ENCODE results near the gene ACTR10.

ACTR10 gene

DNA sequence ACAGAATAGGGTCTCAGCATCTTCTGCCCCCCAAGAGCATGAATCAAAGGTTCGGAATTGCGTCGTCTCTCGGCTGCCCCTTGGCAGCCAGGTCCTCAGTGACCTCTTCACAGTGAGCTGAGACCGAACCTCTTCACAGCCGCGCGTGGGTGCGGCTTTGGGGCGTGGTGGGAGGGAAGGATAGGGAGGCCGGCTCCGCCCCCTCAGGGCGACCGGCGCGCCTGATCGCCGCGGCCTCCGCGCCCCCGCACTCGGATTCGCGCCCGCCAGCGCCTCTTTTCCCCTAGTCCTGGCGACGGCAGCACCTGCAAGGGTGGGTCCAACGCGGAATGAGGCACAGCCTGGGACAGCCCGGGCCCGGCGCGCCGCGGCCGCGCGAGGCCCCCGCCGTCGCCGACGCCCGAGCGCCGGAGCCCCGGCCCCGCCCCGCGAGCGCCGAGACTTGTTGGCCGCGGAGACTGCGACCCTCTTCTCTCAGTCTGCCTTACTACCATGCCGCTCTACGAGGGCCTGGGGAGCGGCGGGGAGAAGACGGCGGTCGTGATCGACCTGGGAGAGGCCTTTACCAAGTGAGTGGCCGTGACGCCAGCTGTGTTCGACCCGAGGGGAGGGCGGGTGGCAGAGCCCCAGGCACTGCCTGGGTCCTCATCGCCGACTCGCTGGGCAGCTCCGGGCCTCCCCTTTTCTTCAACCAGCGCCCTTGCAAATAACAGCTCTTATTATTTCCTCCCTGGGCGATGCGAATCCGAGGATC is at the start of gene ACTR10:
Gene ACTR10 (plus strand): TSS at position 424 of the 754 bp plus-strand sequence. CDS start 69 bp downstream, at position 493.
- peak; percentile 96 for DNase-seq (ENCODE audit: low spot score)

DNA sequence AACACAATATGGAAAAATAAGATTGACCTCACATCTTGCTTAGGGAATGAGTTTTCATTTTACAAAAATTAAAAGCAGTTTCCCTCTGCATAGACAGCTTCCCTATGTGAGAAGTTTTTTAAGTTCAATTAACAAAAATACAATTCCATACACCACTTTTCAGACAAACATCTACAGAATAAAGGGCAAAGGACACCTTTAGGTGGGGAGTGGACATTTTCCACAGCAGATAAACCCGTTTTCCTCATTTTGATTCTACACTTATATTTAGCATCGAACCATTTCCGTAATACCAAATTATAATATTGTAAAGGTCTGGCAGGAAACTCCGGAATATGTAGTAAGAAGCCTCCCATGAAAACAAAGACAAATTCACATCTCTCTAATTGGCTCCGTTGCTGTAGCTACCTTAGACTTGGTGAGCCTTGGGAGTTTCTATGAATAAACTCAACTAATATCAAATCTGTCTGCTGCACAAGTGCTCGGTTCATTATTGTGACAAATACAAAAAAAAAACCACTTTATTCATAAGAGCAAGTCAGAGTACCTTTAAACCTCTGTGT is 49.6 kb upstream of the ACTR10 start:
- no peak for DNase-seq (ENCODE audit: low spot score)

DNA sequence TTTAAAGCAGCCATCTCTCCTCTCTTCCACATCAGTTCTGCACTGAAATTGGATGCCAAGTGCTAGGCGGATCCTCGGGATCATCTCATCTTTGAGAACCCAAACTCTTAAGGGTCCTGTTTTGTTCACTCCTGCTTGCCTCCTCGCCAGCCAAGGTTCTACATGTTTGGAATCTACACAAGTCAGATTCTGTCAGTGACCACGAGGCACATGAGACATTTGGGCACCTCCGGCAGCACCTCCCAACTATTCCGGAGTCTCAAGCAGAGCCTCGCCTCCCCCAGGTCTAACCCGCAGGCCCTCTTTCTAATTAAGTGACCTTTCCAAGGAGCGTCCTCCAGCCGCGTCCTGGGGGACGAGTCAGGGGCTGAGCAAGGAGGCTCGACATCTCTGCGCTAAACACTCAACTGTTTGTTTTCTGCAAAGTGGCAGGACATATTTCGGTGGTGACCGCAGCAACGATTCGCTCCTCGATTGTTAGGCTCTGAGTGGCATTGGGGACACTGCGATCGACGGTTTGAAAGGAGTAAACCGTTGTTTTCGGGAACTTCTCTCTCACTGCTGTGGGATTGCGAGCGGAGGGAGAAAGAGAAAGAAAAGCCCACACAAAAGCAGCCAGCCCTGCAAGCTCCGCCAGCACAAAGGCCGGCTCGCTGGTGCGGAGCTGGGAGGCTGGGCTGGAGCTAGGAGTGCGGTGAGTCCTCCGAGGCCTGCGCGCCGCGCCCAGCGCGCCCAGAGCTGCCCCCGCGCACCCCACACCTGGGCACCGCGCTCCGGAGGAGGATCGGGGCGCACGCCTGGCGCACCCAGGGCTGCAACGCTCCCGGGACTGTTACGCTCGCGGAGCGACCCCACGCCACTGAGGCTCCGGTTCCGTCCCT is 48.6 kb upstream of the ACTR10 start:
- DNase-seq (ENCODE audit: low spot score), result peak; percentile 50

DNA sequence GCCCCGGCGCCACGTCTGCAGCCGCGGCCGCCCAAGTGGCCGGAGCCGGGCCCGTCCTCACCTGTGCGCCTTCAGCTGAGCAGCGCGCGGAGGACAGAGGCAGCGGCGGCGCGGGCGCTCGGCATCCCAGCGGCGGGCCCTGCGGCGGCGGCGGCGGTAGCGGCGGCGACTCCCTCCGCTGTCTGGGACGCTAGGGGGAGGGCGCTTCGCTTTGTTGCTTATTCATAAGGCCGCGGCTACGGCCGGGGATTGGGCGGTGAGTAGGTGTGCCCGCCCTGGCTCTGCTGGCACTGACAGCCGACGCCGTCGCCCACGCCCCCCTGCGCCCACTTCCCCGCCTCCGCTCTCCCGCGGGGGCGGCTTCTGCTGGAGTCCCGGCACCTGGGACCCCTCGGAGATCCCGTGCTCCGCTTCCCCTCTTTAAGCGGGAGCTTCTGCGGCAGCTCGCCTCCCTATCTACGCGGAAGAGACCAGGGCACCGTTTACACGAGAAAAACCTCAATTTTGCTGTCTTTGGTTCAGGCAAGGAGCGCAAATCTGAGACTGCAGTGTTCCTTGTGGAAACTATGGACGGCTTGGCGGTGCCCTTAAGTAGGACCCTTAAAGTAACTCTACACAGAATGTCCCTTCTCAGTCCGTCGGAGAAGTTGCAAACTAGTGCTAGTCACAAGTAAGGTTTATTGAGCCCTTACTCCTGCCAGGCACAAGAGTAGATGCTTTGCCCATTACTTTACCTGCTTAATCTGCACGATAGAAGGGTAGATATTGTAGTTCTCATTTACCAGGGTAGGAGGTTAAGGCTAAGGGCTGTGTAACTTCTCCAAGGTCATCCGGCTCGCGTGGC is 47.7 kb upstream of the ACTR10 start, which contains the start of gene ARMH4:
Gene ARMH4 (minus strand): TSS at position 200 of the 844 bp plus-strand sequence. CDS start 12,855 bp downstream, outside the sequence.
- DNase-seq (ENCODE audit: low spot score), result peak; percentile 93

DNA sequence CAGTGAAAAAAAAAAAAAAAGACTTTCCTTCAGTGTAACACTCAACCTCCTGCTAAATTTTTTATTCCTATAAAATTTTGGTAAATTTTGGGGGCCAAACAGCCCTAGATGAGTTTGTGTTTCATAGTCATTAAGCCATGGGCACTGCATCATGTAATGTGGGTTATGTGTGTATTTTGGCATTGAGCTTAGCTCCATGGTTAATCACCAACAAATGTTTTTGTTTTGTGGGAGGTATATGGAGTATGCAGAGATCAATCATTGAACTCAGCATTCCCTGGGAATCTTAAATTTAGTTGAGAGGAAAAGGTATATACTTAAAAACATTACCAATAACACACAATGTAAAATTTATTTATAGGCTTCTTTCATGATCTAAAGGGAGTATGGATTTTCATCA is 39.4 kb upstream of the ACTR10 start:
- no peak for DNase-seq (ENCODE audit: low spot score)

DNA sequence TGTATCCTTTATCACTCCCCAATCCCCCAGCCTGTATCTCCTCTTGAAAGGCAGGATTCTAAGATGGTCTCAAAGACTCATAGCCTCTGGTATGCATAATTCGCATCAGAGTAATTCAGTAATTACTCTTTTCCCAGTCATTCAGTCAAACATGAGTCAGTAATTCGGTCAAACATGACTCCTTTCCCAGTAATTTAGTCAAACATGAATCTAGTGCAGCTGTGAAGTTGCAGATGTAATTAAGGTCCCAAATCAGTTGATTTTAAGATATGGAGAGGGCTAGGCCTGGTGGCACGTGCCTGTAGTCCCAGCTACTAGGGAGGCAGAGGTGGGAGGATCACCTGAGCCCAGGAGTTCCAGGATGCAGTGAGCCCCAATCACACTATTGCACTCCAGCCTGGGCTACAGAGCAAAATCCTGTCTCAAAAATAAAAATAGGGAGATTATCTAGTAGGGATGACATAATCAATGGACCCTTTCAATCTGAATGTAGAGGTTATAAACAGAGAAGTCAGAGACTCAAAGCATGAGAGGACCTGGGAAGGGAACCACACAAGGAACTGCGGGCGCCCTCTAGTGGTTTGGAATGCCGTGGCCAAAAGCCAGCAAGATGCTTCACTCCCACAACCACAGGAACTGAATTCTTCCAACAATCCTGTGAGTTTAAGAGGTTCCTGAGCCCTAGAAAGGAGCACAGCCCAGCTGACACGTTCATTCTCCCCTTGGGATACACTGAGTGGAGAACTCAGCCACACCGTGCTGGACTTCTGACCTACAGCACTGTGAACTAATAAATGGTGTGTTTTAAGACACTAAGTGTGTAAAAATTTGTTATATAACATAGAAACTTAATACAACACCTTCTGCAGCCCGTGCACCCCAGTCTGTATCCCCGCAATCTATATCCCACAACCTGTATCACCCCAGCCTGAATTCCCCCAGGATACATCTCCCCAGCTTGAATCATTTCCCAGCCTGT is 33.7 kb upstream of the ACTR10 start:
- DNase-seq (ENCODE audit: low spot score), result peak; percentile 82

DNA sequence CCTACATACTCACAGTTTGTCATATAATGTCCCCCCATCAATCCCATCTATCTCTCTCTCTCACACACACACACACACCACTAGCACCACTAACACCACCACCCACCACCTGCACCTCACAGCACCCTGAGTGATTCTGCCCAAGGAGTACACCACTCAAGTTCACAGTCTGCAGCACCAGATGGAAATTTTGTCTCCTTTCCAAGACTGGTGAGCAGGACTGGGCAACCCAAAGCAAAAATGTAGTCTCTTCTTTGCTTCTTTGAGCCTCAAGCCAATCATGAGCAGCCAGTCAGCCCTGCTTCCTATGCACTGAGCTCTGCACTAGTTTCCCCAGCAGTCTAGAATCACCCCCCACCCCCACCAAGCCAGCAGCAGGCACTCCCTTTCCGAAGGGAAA is 32.9 kb upstream of the ACTR10 start:
- DNase-seq (ENCODE audit: low spot score), result peak; percentile 5

DNA sequence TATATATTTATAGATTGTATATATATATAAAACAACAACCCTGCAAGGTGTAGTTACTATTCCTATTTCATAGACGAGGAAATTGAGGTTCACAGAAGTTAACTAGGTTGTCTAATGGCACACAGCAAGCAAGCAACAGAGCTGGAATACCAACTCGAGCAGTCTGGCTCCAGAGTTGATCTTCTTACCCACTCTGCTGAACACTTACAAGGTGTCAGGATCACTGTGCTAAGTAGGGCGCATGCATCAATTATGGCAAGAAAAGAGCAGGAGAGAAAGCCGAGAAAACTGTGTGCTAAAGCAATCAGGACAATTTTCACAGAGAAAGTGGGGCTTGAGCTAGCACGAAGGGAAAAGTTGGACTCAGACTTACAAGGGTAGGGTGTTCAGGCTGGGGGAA is 32.1 kb upstream of the ACTR10 start:
- no peak for DNase-seq (ENCODE audit: low spot score)

DNA sequence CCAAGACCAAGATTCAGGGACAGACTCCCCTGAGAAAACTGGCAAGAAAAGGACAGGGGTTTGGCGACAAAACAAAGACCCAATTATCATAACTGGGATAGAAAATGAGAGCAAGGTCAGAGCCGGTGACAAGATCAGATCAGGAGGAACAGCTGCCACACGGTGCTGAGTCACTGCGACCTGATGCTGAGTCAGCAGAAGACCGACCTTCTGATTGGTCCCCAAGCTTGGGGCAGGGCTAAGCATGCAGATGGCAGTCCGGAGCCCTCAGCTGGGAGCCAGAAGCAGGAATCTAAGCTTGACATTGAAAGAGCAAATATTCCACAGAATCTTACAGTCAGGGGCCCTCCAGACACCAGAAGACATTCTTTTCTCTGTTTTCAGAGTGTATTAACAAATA is 28.9 kb upstream of the ACTR10 start:
- peak; percentile 92 for DNase-seq (ENCODE audit: low spot score)

DNA sequence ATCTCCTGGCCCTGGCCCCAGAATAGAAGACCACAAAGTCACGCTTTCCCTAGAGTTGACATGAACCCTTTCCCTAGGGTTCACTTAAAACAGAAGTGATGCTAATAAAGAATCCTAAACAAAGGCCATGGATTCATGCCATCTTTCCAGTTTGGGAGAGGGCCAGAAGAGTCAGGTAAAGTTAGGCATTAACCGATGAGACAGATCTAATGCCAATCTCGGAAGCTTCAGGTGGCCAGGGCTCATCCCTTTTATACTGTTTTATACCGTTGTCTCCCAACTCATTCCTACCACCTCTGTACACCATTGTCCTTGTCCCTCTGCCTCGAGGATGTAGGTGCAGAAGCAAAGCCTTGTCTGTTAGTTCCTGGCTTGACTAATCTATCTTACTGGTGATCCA is 22.8 kb upstream of the ACTR10 start:
- no peak for DNase-seq (ENCODE audit: low spot score)

DNA sequence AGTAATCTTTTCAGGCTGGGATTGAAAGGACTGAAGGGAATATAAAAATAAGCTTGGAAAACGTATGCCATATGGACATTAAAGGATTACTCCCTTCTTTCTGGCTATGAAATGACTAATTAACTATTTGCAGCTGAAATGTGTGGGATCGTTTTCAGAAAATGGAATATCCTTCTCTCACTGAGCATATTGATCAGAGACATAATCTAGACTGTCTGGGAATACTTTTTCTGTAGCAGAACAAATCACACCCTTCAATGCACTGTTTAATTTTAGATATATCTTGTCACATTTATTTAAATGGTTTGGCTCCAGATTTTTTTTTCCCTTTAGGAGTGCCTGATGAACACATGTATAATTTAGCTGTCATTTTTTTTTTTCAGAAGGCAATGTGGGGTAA is 10.8 kb upstream of the ACTR10 start:
- DNase-seq (ENCODE audit: low spot score), result no peak

DNA sequence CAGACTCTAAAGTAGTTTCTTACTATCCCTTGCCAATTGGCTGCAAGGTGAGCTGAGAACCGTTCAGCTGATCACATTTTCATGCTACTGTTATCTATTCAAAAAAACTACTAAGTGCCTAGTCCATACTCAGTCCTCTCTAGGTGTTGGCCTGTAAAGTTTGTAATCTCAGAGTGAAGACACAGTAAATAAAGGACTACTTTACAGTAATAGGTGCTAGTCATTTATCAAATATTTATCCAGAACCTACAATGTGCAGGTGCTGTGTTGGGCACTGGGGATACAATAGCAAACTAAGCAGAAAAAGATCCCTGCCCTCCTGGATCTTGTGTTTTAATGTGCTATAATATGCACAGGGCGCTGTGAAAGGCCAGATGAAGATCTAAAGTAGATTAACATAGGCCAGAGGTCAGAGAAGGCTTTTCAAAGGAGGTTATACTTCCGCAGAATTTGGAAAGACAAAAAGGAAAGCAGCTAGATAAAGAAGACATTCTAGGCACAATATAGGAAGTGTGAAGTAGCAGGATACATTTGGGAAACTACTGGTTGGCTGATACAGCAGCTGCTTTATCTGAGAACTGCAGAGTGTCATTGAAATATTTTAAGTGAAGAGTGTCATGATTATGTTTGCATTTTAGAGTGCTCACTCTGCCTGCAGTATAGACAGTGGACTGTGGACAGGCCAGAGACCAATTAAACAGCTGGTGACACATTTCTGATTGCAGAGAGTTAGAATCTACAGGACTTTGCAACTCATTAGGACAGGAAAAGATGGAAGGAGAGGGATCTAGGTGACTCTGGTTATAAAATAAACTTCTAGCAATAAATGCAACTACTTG is 8.0 kb upstream of the ACTR10 start:
- DNase-seq (ENCODE audit: low spot score), result no peak

DNA sequence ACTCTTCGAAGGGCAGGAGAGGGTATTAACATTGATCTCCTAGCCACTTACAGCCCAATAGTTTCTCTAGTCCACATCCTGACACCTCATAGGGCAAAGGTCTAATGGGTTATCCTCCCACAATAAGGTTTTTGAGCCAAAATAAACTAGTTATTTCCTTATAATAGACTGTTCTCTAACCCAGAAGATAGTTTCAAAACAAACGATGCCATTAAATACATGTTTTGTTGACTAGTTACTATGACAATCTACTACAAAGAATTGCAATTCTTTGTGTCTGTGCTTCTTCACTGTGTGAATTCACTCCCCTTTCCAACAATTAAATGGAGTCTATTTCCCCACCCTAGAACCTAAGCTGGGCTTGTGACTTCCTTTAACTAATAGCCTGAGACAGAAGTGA is 6.4 kb upstream of the ACTR10 start:
- DNase-seq (ENCODE audit: low spot score), result no peak

DNA sequence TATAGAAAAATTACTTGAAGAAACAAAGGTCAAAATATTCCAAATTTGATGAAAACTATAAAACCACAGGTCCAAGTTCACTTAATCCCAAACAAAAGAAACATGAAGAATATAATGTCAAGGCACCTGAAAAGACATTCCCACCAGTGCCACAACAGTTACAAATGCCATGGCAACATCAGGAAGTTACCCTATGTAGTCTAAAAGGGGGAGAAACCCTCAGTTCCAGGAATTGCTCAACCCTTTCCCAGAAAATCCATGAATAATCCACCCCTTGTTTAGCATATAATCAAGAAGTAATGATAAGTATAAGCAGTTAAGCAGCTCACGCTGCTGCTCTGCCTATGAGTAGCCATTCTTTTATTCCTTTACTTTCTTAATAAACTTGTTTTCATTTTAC is 3.8 kb upstream of the ACTR10 start:
- DNase-seq (ENCODE audit: low spot score), result no peak

DNA sequence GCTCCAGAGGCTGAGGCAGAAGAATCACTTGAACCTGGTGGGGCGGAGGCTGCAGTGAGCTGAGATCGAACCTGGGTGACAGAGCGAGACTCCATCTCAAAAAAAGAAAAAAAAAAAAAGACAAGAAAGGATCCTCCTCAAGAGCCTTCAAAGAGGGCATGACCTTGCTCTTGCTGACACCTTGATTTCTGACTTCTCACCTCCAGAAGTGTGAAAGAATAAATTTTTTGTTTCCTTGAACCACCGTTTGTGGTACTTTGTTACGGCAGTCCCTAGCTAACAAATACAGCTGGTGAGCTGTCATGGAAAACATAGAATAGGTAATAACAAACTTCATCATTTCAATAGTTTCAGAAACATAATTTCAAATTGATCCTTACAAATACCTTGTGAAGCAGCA is 1.9 kb upstream of the ACTR10 start:
- no peak for DNase-seq (ENCODE audit: low spot score)

DNA sequence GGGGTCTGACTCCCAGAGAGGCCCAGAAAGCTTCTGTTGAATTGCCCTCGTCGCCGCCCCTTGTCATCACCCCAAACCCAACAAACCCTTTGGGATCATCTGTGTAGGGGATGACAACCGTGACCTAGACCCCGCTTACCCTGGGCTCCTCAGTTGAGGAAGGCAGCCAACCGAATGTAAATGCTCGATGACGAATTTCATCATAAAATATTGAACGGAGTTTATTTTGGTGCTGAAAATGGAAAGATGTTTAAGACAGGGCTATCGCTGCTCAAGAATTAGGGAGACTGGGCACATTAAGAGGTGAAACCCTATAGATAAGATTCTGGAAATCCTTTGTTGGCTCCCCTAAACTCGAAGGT is 512 bp downstream of the ACTR10 start:
- DNase-seq (ENCODE audit: low spot score), result no peak

DNA sequence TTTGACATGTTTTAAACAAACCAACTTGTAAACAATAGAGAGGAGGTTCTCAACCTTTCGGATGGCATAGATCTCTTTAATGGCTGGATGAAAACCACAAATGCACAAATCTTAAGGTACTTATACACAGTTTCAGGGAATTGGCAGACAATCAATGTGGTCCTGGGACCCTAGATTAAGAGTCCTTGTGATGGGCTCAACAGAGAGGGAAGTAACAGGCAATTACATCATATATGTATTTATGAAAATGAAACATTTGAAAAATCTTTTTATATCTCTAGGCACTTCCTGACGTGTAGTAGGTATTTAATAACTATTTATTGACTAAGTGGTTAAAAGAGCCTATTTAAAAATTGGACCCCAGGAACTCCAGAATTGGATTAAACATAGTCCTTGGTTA is 897 bp downstream of the ACTR10 start:
- no peak for DNase-seq (ENCODE audit: low spot score)

DNA sequence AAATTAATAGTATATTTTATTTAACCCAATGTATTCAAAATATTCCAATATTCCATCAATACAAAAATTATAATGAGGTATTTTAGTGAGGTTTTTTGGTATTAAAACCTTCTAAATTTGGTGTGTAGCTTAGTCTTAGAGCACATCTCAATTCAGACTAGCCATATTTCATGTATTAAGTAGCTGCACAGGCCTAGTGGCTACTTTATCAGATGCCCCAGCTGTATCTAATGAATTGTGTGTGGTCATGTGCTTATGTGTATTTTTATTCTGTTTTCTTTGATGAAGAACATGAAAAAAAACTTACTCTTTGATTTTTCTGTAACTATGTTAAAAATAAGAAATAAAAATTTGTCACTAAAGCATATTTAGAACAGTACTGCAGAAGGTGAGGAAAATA is 13.2 kb downstream of the ACTR10 start:
- DNase-seq (ENCODE audit: low spot score), result no peak

DNA sequence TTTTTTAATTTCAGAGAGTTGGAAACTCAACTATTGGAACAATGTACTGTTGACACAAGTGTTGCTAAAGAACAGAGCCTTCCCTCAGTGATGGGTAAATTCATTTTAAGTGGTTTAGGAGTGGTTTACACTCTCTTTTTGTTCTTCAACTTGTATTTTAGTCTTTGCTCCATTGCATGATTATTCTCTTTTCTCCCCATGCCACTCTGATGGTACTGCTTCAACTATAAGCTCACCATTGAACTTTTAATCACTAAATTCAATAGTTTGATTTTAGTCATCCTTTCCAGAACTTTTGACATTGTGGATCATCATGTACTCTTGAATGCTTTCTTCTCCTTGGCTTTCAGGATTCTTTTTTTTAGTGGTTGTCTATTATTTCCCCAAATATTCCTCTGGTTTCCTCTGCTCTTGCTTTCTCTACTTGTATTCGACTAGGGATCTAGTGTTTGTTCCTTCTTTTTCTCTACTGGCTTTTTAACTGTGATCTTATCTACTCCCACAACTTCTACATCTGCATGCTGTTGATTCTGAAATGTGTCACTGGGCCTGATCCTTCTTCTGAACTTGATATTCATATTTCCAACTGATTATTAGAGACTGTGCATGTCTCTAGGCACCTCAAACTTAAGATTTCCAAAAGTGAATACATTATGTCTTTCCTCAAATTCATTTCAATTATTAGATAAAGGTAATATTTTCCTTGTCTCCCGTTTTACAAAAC is 15.4 kb downstream of the ACTR10 start:
- no peak for DNase-seq (ENCODE audit: low spot score)
